GM18499 (cell line): ENCODE results near the gene CD160.
"Not testable (repeated sequence)": the region's sequence is repeated elsewhere in the genome, so short reads cannot be mapped to it uniquely, and the experiment has no call there.

ENCODE experiments used
- ATAC-seq: cut with Tn5 transposase; IDR thresholded peaks from one replicate; pipeline ENCODE4 v1.9.1; 2021; ENCODE audit warnings: moderate number of reproducible peaks; ENCODE audit not compliant: insufficient read depth, unreplicated experiment

CD160 gene

GRCh38 chr1:145708063-145708462, 11.2 kb upstream of the CD160 start:
- no peak for ATAC-seq

DNA sequence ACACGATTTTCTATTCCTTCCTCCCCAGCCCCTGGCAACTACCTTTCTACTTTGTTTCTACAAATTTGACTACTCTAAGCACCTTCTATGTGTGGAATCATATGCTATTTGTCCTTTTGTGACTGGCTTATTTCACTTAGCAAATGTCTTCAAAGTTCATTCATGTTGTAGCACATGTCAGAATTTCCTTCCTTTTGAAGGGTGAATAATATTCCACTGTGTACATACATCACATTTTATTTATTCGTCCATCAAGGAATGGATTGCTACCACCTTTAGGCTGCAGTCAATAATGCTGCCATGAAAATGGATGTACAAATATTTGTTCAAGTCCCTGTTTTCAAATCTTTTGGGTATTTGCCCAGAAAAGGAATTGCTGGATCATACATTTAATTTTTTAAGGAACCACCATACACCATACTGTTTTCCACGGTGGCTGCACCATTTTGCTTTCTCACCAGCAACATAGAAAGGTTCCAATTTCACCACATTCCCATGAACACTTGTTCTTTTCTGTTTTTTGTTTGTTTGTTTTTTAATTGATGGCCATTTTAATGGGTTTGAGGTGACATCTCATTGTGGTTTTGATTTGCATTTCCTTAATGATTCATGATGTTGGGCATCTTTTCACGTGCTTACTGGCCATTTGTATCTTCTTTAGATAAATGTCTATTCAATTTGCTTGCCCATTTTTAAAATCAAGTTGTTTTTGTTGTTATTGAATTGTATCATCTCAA, 8.8 kb upstream of the CD160 start:
- no peak for ATAC-seq

DNA sequence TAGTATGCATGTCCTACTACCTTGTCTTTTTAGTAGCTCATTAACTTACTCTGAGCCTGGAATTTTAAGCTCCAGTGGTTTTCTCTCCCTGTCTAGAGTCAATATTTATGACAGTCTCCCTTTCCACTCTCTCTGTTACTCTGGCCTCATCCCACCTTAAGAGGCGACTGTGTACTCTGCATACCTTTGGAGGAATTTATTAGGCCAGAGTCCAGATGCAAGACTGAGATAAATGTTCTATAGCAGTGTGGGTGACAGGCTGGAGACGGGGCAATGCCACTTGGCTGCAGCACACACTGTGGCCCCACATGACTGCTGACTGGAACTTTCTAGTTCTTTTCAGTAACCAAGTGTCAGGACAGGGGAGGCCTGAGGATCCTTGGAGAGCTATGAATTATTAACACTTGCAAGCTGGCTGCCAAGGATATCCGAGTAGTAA, 8.1 kb upstream of the CD160 start:
- no peak for ATAC-seq

GRCh38 chr1:145714524-145715111, 4.7 kb upstream of the CD160 start:
- ATAC-seq = no peak

DNA sequence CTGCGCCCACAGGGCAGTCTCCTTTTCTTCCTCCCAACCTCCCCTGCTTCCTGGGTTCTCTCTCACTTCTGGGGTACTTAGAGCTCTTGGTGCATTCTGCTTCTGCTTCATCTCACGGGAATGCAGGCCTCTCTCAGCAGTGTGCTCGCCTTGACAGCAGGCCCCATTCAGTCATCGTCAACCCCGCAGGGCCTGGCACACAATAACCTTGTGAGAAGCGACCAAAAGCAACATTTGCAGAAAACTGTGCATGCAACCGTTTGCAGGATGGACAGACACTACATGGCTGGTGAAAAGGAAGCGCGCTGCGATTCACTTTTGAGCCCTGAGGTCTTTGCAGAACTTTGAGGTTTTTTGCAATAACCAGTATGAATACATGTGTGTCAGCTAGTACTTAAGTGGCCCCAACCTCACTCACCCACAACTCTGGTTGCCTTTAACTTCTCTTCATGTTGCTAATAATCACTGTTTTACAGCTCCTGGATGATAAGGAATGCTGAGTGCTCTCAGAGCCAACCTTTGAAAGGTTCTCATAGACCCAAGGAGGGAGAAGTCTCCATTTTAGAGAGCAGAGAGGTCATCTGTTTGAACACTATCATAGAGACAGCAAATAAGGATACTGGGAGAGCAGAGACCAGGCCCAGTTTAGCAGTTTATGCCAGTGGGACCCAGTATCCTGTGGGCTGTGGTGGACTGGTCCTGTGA, 2.5 kb upstream of the CD160 start:
- no peak for ATAC-seq

- ATAC-seq = no peak
These were observed 1.5 kb upstream of the CD160 start for GRCh38 chr1:145717833-145718232.

DNA sequence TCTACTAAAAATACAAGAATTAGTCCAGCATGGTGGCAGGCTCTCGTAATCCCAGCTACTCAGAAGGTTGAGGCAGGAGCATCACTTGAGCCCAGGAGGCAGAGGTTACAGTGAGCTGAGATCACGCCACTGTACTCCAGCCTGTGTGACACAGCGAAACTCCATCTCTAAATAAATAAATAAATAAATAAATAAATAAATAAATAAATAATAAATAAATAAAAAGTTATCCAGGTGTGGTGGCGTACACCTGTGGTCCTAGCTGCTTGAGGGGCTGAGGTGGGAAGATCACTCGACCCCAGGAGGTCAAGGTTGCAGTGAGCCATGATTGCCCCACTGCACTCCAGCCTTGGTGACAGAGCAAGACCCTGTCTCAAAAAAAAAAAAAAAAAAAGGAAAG, 834 bp upstream of the CD160 start:
- ATAC-seq = not testable (repeated sequence)

- ATAC-seq = no peak
These were observed 1.2 kb downstream of the CD160 start for GRCh38 chr1:145720556-145720877.

DNA sequence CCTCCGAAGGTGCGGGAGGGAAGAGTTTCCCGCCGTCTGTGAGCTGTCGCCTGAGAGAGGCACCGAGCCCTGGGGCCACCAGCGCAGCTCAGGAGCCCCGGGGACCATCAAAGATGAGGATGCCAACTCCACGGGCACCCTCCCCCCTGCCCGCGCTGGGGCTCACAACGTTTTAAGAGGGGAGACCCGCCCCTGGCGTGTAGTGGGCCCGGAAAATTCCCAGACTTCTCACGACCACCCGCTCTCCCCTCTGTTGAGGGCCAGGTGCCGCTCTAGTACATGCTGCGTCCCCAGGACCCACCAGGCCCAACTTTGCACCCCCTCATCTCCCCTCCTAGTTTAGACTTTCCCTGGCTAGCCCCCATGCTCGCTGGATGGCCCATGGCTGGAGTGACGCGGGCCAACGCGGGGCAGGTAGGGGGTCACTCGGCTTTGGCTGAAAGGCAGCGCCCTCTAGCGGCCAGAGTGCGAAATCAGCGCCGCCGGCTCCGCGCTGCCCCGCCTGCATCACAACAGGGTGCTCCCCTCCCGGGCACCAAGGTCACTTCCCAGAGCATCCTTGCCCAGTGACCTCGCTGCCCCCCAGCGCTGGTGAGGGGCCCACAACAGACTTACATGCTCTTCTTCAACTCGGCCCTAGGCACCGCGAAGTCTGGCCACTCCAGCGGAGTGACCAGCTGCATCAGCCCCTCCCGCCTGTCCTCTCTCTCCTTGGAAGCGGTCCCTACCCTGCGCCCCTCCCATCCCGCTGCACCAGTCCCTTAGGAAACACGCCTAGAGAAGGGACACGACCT, 1.8 kb downstream of the CD160 start:
- ATAC-seq = no peak

DNA sequence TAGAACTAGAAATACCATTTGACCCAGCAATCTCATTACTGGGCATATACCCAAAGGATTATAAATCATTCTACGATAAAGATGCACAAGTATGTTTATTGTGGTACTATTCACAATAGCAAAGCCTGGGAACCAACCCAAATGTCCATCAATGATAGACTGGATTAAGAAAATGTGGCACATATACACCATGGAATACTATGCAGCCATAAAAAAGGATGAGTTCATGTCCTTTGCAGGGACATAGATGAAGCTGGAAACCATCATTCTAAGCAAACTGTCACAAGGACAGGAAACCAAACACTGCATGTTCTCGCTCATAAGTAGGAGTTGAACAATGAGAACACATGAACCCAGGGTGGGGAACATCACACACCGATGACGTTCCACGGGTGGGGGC, 6.9 kb downstream of the CD160 start:
- ATAC-seq = not testable (repeated sequence)

GRCh38 chr1:145729196-145729595, 9.9 kb downstream of the CD160 start:
- no peak for ATAC-seq

DNA sequence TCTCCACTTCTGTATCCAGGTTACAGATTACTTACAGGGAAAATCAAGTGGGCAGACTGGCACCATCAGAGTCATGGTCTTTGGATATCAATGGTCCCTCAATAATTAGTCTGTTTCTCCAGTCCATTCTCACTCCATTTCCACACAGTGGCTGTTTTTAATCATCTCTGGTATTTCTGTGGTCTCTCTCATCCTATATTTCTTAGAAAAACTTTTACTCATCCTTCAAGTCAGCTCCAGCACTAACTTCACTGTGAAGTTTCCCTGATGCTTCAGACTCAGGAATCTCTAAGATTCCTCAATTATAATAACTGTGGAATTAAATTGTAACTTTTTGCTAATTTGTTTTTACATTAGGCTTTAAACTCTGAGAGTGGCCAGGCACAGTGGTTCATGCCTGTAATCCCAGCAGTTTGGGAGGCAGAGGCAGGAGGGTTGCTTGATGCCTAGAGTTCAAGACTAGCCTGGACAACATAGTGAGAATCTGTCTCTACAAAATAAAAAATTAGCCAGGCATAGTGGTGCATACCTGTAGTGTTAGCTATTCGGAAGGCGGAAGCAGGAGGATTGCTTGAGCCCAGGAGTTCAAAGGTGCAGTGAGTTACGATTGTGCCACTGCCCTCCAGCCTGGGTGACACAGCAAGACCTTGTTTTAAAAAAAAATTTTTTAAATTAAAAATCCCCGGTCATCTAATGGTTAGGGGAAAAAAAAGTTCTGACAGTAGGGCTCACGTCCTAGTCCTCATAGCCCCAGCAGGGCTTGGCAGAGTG, 10.6 kb downstream of the CD160 start:
- no peak for ATAC-seq

DNA sequence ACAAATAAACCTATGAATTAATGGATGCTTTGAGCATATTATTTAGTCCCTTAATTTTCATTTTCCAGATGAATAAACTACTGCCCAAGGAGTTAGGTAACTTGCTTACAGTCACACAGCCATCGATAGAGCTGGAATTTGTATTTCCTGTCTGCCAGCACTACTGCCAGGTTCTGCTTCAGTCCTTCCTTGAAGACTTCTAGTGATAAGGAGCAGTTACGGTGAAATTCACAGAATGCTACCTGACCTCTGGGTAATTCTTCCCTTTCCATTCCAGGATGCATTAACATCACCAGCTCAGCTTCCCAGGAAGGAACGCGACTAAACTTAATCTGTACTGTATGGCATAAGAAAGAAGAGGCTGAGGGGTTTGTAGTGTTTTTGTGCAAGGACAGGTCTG, 11.2 kb downstream of the CD160 start:
- ATAC-seq = no peak

- no peak for ATAC-seq
These were observed 11.6 kb downstream of the CD160 start for GRCh38 chr1:145730900-145731299.

- no peak for ATAC-seq
These were observed 16.9 kb downstream of the CD160 start for GRCh38 chr1:145736191-145736590.

GRCh38 chr1:145740269-145740668, 21.0 kb downstream of the CD160 start:
- ATAC-seq = no peak

DNA sequence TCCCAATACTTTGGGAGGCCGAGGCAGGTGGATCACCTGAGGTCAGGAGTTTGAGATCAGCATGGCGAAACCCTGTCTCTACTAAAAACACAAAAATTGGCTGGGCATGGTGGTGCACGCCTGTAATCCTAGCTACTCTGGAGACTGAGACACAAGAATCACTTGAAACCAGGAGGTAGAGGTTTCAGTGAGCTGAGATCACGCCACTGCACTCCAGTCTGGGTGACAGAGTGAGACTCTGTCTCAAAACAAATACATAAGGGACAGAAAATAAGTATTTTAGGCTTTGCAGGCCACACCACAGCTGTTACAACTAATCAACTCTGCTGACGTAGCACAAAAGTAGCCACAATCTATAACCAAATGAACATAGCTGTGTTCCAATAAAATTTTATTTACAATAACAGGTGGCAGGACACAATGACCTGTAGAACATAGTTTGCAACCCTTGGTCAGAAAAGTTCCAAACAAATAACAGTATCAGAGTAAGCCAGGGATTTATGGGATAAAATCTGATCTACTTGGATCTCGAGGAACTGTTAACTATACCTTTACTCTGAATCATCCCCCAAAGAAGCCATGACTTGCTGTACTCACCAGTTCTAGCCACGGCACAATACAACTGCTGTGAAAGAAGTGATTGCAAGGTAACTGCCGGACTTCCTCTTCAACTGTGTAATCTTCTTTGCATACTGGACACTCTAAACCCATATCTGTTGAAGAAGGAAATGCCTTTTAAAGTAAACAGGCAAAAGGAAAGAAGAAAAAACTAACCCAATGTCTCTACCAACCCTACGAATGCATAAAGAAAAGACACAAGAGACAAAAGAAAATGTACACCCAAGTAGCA, 28.3 kb downstream of the CD160 start:
- ATAC-seq = no peak

DNA sequence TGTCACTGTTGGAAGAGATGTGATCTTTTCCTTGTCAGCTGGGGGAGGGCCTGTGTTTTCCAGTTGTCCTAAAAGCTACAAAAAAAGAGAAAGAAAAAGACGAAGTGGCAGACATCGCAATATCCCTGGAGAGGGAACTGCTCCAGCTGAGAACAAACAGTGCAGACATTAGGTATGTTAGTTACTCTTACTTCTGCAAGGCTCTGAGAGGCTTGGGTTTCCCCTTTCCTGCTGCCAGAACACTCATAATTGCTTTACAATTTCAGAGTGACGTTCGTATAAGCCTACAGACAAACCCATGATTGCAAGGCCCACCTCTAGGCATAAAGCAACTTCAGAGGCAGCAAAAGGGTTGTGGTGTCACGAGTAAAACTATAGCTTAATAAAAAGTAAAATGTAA, 31.1 kb downstream of the CD160 start:
- ATAC-seq = no peak

GRCh38 chr1:145751491-145752037, 32.3 kb downstream of the CD160 start:
- ATAC-seq = no peak
